Mesothelial cell of epicardium (in vitro differentiated cells): ENCODE measurements around the gene CSNK2B. TPM values are rescaled to one million over a fixed set of nuclear protein-coding genes. Genes with fewer than 3 reads are reported as not detected.

Experiments
- DNase-seq, 2 experiments: peaks; one replicate each; pipeline ENCODE4 v3.0.0; 2021; ENCODE audit warnings: low spot score in 2 of 2; ENCODE audit not compliant: unreplicated experiment in 2 of 2
- H3K27ac Mint-ChIP-seq: 2 replicates; pipeline ENCODE4 v1.8.0; 2021; ENCODE audit warnings: mixed read lengths
- H3K27me3 Mint-ChIP-seq: 2 replicates; pipeline ENCODE4 v1.8.0; 2021; ENCODE audit warnings: low read depth, mixed read lengths
- H3K36me3 Mint-ChIP-seq: 2 replicates; pipeline ENCODE4 v1.8.0; 2021; ENCODE audit warnings: mixed read lengths
- H3K4me1 Mint-ChIP-seq: 2 replicates; pipeline ENCODE4 v1.8.0; 2021; ENCODE audit warnings: mixed read lengths
- H3K4me3 Mint-ChIP-seq: 2 replicates; pipeline ENCODE4 v1.8.0; 2021; ENCODE audit warnings: mild to moderate bottlenecking, moderate library complexity, mixed read lengths
- H3K9me3 Mint-ChIP-seq: 2 replicates; pipeline ENCODE4 v1.8.0; 2021; ENCODE audit warnings: mixed read lengths
- total RNA-seq: library from RNA; stranded (reverse); gene quantifications from 3 replicates; pipeline ENCODE4 v1.2.1, GENCODE V29; 2021
- TF ChIP-seq, protein P1 (sequence below): fragments of 200-600 bp; sonication (generic); IDR thresholded peaks from one replicate; pipeline ENCODE4 v1.5.0; 2021; ENCODE audit warnings: antibody characterized with exemption; ENCODE audit not compliant: unreplicated experiment

The CSNK2B gene
- total RNA-seq, 1 donor from 2014 or later: 157 TPM

DNA sequence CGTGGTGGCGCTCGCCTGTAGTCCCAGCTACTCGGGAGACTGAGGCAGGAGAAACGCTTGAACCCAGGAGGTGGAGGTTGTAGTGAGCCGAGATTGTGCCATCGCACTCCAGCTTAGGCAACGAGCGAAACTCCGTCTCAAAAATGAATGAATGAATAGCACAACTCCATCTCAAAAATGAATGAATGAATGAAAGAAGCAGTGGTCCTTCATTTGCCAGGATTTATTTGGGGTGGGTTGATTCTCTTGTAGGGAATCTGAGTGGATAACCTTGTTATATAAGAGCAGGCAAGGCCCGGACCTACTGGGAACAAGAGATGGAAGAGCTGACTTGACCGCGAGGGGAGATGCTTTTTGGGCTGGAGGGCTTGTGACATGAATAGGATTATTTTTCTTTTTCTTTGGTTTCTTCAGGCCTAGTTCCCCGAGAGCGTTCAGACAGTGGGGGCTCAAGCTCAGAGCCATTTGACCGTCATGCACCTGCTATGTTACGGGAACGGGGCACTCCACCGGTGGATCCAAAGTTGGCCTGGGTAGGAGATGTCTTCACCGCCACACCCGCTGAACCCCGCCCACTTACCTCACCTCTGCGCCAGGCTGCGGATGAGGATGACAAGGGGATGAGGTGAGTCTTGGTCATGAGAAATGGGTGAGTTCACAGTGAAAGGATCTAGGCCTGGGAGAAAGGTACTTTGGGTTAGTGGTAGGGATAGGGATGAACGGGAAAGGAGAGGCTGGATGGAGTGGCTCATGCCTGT is 35.5 kb upstream of the CSNK2B start:
- TF ChIP-seq, protein P1, sequence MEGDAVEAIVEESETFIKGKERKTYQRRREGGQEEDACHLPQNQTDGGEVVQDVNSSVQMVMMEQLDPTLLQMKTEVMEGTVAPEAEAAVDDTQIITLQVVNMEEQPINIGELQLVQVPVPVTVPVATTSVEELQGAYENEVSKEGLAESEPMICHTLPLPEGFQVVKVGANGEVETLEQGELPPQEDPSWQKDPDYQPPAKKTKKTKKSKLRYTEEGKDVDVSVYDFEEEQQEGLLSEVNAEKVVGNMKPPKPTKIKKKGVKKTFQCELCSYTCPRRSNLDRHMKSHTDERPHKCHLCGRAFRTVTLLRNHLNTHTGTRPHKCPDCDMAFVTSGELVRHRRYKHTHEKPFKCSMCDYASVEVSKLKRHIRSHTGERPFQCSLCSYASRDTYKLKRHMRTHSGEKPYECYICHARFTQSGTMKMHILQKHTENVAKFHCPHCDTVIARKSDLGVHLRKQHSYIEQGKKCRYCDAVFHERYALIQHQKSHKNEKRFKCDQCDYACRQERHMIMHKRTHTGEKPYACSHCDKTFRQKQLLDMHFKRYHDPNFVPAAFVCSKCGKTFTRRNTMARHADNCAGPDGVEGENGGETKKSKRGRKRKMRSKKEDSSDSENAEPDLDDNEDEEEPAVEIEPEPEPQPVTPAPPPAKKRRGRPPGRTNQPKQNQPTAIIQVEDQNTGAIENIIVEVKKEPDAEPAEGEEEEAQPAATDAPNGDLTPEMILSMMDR: no peak
- no peaks in the 10 kb centered on the region for H3K9me3 Mint-ChIP-seq
- no peak overlapping the region for H3K4me3 Mint-ChIP-seq
- DNase-seq: no peak
- H3K36me3 Mint-ChIP-seq: peaks cover 51% of the 10 kb centered on the region
- H3K27ac Mint-ChIP-seq: no peak overlapping the region
- no peaks in the 10 kb centered on the region for H3K27me3 Mint-ChIP-seq
- H3K4me1 Mint-ChIP-seq: no peaks in the 10 kb centered on the region

- no peak overlapping the region for H3K4me3 Mint-ChIP-seq
- no peak overlapping the region for H3K27ac Mint-ChIP-seq
- peaks cover 49% of the 10 kb centered on the region for H3K36me3 Mint-ChIP-seq
- no peak for DNase-seq
- H3K4me1 Mint-ChIP-seq: no peaks in the 10 kb centered on the region
- TF ChIP-seq, protein P1: no peak
- H3K9me3 Mint-ChIP-seq: no peaks in the 10 kb centered on the region
- no peaks in the 10 kb centered on the region for H3K27me3 Mint-ChIP-seq
These were observed 34.7 kb upstream of the CSNK2B start for GRCh38 chr6:31631209-31631608.

- Mint-ChIP-seq H3K27me3 (no peaks in the 10 kb centered on the region), H3K9me3 (no peaks in the 10 kb centered on the region), H3K4me1 (no peaks in the 10 kb centered on the region), H3K36me3 (peaks cover 48% of the 10 kb centered on the region), H3K27ac (peak overlapping the region; percentile 21), H3K4me3 (no peak overlapping the region)
- TF ChIP-seq, protein P1: no peak
- no peak for DNase-seq
These were observed 34.1 kb upstream of the CSNK2B start for GRCh38 chr6:31631681-31632278.

GRCh38 chr6:31632279-31632946 is 33.5 kb upstream of the CSNK2B start:
- Mint-ChIP-seq H3K9me3 (no peaks in the 10 kb centered on the region), H3K27me3 (no peaks in the 10 kb centered on the region), H3K36me3 (peaks cover 44% of the 10 kb centered on the region), H3K27ac (peak overlapping the region; percentile 21), H3K4me3 (no peak overlapping the region), H3K4me1 (no peaks in the 10 kb centered on the region)
- TF ChIP-seq, protein P1: no peak
- DNase-seq: no peak

DNA sequence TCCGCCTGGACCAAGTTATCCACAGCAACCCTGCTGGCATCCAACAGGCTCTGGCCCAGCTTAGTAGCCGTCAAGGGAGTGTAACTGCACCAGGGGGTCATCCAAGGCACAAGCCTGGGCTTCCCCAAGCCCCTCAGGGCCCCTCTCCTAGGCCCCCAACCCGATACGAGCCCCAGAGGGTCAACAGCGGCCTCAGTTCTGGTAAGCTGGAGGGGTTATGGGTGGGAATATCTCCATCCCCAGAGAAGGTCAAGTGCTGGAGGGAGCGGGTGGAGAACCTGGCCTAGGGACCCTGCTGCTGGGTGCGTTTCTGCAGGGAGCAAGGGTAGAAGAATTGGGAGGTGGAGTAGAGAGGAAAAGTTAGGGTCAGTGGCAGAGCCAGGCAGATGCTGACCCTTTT is 32.4 kb upstream of the CSNK2B start:
- DNase-seq: no peak
- Mint-ChIP-seq H3K36me3 (peaks cover 36% of the 10 kb centered on the region), H3K9me3 (no peaks in the 10 kb centered on the region), H3K27ac (no peak overlapping the region), H3K4me1 (no peaks in the 10 kb centered on the region), H3K4me3 (no peak overlapping the region), H3K27me3 (no peaks in the 10 kb centered on the region)
- TF ChIP-seq, protein P1: no peak
